K562 (cell line): ENCODE results near the gene TACC3. TPM values are rescaled to one million over a fixed set of nuclear protein-coding genes. Genes with fewer than 3 reads are reported as not detected.
A peak's percentile ranks its signal among the peaks of the same experiment; 100 is the strongest.

ENCODE experiments used
- ATAC-seq: fragments of 200-7000 bp; cut with Tn5 transposase; 3 replicates; pipeline ENCODE4 v1.9.1; 2020; ENCODE audit warnings: moderate library complexity
- BruUV-seq: library from RNA; stranded (reverse); fragments of 400-500 nt; replicated peaks from 2 replicates; lab custom pipeline; 2021; lab: Mats Ljungman, UMichigan
- CTCF ChIA-PET: fragments of 300-600 bp; formaldehyde crosslinking; extraction: SDS; loops from one replicate; lab custom pipeline; 2021; ENCODE audit warnings: low intra/inter-chr PET ratio; lab: Yijun Ruan, JAX
- POLR2A ChIA-PET: fragments of 300-600, 350-650 bp; sonication (Branson Sonifier 250); formaldehyde crosslinking; extraction: SDS; loops from one replicate; lab custom pipeline; 2021; ENCODE audit warnings: antibody characterized with exemption, inconsistent platforms; lab: Yijun Ruan, JAX
- DNase-seq, 4 experiments: peaks; one replicate each; pipeline versions ENCODE4 v3.0.0 to v3.0.0-alpha.2; 2011 to 2018; ENCODE audit warnings: low spot score in 3 of 4, mixed read lengths in 3 of 4; ENCODE audit errors: extremely low read depth in 1 of 4
- FAIRE-seq: peaks from 2 replicates; lab custom pipeline; 2011; peaks lifted over from hg19 to GRCh38; lab: Jason Lieb, UNC
- H2AFZ ChIP-seq: 2 replicates; pipeline ENCODE4 v1.6.0; 2011; ENCODE audit warnings: low read depth, low read length, control low read depth, inconsistent platforms
- H3K27ac ChIP-seq: fragments of 200-600 bp; 3 replicates; pipeline ENCODE4 v1.8.0; 2011; ENCODE audit warnings: low read depth, mild to moderate bottlenecking, control low read depth, inconsistent platforms, low read length, moderate library complexity, mixed read lengths; ENCODE audit errors: extremely low read depth
- H3K27me3 ChIP-seq, 2 experiments: fragments of 300-600 bp in 1 of 2; 2 replicates in 1 of 2; 3 replicates in 1 of 2; pipeline versions ENCODE4 v1.6.0 to v1.8.0; 2011; ENCODE audit warnings: inconsistent platforms in 2 of 2, low read length in 2 of 2, mild to moderate bottlenecking in 1 of 2, mixed read lengths in 1 of 2, moderate library complexity in 1 of 2; ENCODE audit not compliant: control insufficient read depth in 2 of 2, insufficient read depth in 2 of 2
- H3K36me3 ChIP-seq: fragments of 300-600 bp; 3 replicates; pipeline ENCODE4 v1.8.0; 2011; ENCODE audit warnings: mild to moderate bottlenecking, low read length, inconsistent platforms; ENCODE audit not compliant: control insufficient read depth, insufficient read depth
- H3K4me1 ChIP-seq, 2 experiments: fragments of 200-600 bp in 1 of 2; replicated peaks in 1 of 2; 2 replicates in 1 of 2; 3 replicates in 1 of 2; pipeline versions ENCODE4 v1.5.1 to v1.8.0; 2011; ENCODE audit warnings: inconsistent platforms in 2 of 2, low read length in 2 of 2, mild to moderate bottlenecking in 1 of 2, mixed read lengths in 1 of 2, moderate library complexity in 1 of 2; ENCODE audit not compliant: control insufficient read depth in 2 of 2, insufficient read depth in 2 of 2
- H3K4me2 ChIP-seq: 2 replicates; pipeline ENCODE4 v1.6.1; 2011; ENCODE audit warnings: low read length, control low read depth, inconsistent platforms, mixed read lengths; ENCODE audit not compliant: insufficient read depth
- H3K4me3 ChIP-seq: fragments of 200-600 bp; sonication (generic), shearing (Covaris generic); 2 replicates; pipeline ENCODE4 v1.5.1; 2016; ENCODE audit warnings: control low read depth, inconsistent platforms
- H3K79me2 ChIP-seq: fragments of 200-600 bp; 3 replicates; pipeline ENCODE4 v1.8.0; 2011; ENCODE audit warnings: low read length, inconsistent platforms; ENCODE audit not compliant: control insufficient read depth, insufficient read depth
- H3K9ac ChIP-seq, 2 experiments: 2 replicates each; pipeline versions ENCODE4 v1.6.0 to v1.6.1; 2011; ENCODE audit warnings: low read depth in 2 of 2, low read length in 2 of 2, control low read depth in 1 of 2, inconsistent platforms in 1 of 2, mild to moderate bottlenecking in 1 of 2, mixed read lengths in 1 of 2; ENCODE audit not compliant: insufficient read depth in 1 of 2
- H3K9me1 ChIP-seq: one replicate; pipeline ENCODE4 v1.6.0; 2011; ENCODE audit warnings: inconsistent platforms, mild to moderate bottlenecking, low read length, moderate library complexity; ENCODE audit not compliant: control insufficient read depth, insufficient read depth
- H3K9me3 ChIP-seq: replicated peaks from 2 replicates; pipeline ENCODE4 v1.5.1; 2011; ENCODE audit warnings: low read depth, low read length, inconsistent platforms; ENCODE audit not compliant: control insufficient read depth, insufficient read depth
- H4K20me1 ChIP-seq: replicated peaks from 2 replicates; pipeline ENCODE4 v1.6.1; 2011; ENCODE audit warnings: low read length, inconsistent platforms, mixed read lengths; ENCODE audit not compliant: control insufficient read depth, insufficient read depth
- MED1 ChIP-seq: sonication (generic); formaldehyde crosslinking; IDR thresholded peaks from 2 replicates; pipeline ENCODE4 v1.8.1; 2023; ENCODE audit warnings: missing genetic modification reagents, borderline replicate concordance
- PRPF4 ChIP-seq: fragments of 200-400 bp; formaldehyde crosslinking; IDR thresholded peaks from one replicate; pipeline ENCODE4 v1.6.1; 2017; ENCODE audit warnings: low read length, low read depth, mild to moderate bottlenecking; ENCODE audit not compliant: insufficient read depth, poor library complexity, severe bottlenecking
- SREBF1 ChIP-seq: fragments of 150-350 bp; IDR thresholded peaks from 2 replicates; pipeline ENCODE4 v1.6.1; 2014; ENCODE audit warnings: antibody characterized with exemption, low read depth, low read length, borderline replicate concordance
- XRCC4 ChIP-seq: IDR thresholded peaks from one replicate; pipeline ENCODE4 v1.6.1; 2011; ENCODE audit not compliant: insufficient read depth, insufficient read length; ENCODE audit errors: extremely low read depth
- ZBTB12 ChIP-seq: fragments of 250-450 bp; sonication (Bioruptor Pico); IDR thresholded peaks from 2 replicates; pipeline ENCODE4 v1.4.0; 2020
- ZNF511 ChIP-seq: sonication (generic); formaldehyde crosslinking; IDR thresholded peaks from 2 replicates; pipeline ENCODE4 v1.8.0; 2022; ENCODE audit warnings: mild to moderate bottlenecking, missing genetic modification reagents
- ZNF551 ChIP-seq: fragments of 250-450 bp; sonication (Bioruptor Pico); IDR thresholded peaks from 2 replicates; pipeline ENCODE4 v1.5.0; 2021; ENCODE audit warnings: mild to moderate bottlenecking, moderate library complexity
- WGBS: fragments of 100-300 bp; shearing (Covaris generic); methylation state at CpG from one replicate; pipeline ENCODE4 v1.1.6; 2016; ENCODE audit warnings: low coverage, mixed read lengths; ENCODE audit not compliant: insufficient coverage; ENCODE audit errors: missing lambda C conversion rate; 5-methylcytosine and 5-hydroxymethylcytosine counted together
- in situ Hi-C: fragments of 300-500 bp; cut with MboI; formaldehyde crosslinking; loops from 4 replicates; pipeline ENCODE4 v1.15.0; 2018; ENCODE audit warnings: inconsistent platforms, mixed read lengths
- intact Hi-C: fragments of 100-400 bp; cut with micrococcal nuclease; formaldehyde crosslinking; loops from 2 replicates; pipeline ENCODE4 v1.14.2; 2022
- polyA plus RNA-seq, 8 experiments: library from polyadenylated mRNA; depleted of rRNA in 4 of 8; stranded (reverse) in 5 of 8; unstranded in 3 of 8; fragments of >200 nt; fragmentation: Nextera tagmentation in 2 of 8; fragmentation: Illumina TruSeq in 1 of 8; extraction: Ambion mirVana in 2 of 8; extraction: Trizol in 1 of 8; gene quantifications; 2 replicates each; pipeline versions ENCODE4 v1.2.1 to v1.2.3, GENCODE V29; 2011 to 2014; ENCODE audit warnings: inconsistent platforms in 1 of 8, missing spikeins in 1 of 8
- total RNA-seq, 7 experiments: library from RNA; depleted of rRNA in 6 of 7; stranded (reverse); fragments of >200 nt in 6 of 7; fragmentation: Illumina TruSeq in 2 of 7; extraction: Trizol in 2 of 7; gene quantifications; 2 replicates each; pipeline versions ENCODE4 v1.2.1 to v1.2.3, GENCODE V29; 2011 to 2021; ENCODE audit warnings: low replicate concordance in 1 of 7

The TACC3 gene
- total and polyA plus RNA-seq, 9 of the 15 experiments (the other 6 are each of a cell fraction or from before 2014, with no cell fraction given), result 1.9 to 122 (median 55.6) TPM

- under 1% methylated on average over 80 of the region's 98 CpGs for WGBS
- no TSS peak for BruUV-seq
- peak within 1 kb of the TSS; percentile 100 for H3K27ac ChIP-seq
- peak within 1 kb of the TSS; percentile 95 to 100 for H3K9ac ChIP-seq
- H3K4me2 ChIP-seq, result peak within 1 kb of the TSS; percentile 98
- peak; percentile 90 to 99 (median 95) for DNase-seq
- POLR2A ChIA-PET, result interaction anchor here (0.6 to 6.8 kb wide), 22 partner anchors 10 to 694 kb away, joined by 3 to 49 read pairs (median 3); partner anchors contain the start of genes FAM53A, TACC3 and TMEM129
- no peaks in the 10 kb centered on the region for H3K27me3 ChIP-seq
- no peaks in the 10 kb centered on the region for H3K9me1 ChIP-seq
- ATAC-seq, result peak; percentile 90
- in situ Hi-C loops, result no loop called here
- peak within 1 kb of the TSS; percentile 86 for H3K4me3 ChIP-seq
- no peaks in the 10 kb centered on the region for H3K9me3 ChIP-seq
- H4K20me1 ChIP-seq, result peaks cover 25% of the 10 kb centered on the region; the same call in 1 of the 2 replicates
- H3K36me3 ChIP-seq, result peaks cover 63% of the 10 kb centered on the region; the same call in 2 of the 3 replicates
- intact Hi-C loops, result no loop called here
- H3K4me1 ChIP-seq, result peaks cover 28 to 58% of the 10 kb centered on the region in 2 experiments; a peak in 4 of 5 replicates
- H2AFZ ChIP-seq, result peak within 1 kb of the TSS; percentile 96
- CTCF ChIA-PET, result interaction anchor here (0.5 to 0.8 kb wide), 4 partner anchors 9 to 40 kb away, joined by 3 read pairs; no protein-coding TSS in a partner anchor
- peaks cover 95% of the 10 kb centered on the region for H3K79me2 ChIP-seq
- peak; percentile 74 for FAIRE-seq
- no peak for TF ChIP-seq ZNF551 (CRISPR knock-in tag)
- peak; percentile 95 for TF ChIP-seq ZNF511 (CRISPR knock-in tag)
- 0 out of 2 replicates have a peak, but pooled peaks have one; percentile 43 for TF ChIP-seq SREBF1
- no peak for TF ChIP-seq XRCC4
- TF ChIP-seq ZBTB12, result peak; percentile 54
- TF ChIP-seq MED1, result no peak
- peak; percentile 16 for TF ChIP-seq PRPF4
Observed at GRCh38 chr4:1712216-1713002, 8.9 kb upstream of the TACC3 start, which contains the start of gene SLBP. Gene SLBP (minus strand): TSS chr4:1712319. CDS start chr4:1712188, 131 bp downstream.
